Measurements from ENCODE around the gene FAM186B. TPM values are rescaled to one million over a fixed set of nuclear protein-coding genes. Genes with fewer than 3 reads are reported as not detected.

Gene FAM186B
- total and polyA plus RNA-seq, 2 of the 13 experiments (the other 11 are each of a cell fraction or from before 2014, with no cell fraction given) = 0.07 to 0.20 TPM

DNA sequence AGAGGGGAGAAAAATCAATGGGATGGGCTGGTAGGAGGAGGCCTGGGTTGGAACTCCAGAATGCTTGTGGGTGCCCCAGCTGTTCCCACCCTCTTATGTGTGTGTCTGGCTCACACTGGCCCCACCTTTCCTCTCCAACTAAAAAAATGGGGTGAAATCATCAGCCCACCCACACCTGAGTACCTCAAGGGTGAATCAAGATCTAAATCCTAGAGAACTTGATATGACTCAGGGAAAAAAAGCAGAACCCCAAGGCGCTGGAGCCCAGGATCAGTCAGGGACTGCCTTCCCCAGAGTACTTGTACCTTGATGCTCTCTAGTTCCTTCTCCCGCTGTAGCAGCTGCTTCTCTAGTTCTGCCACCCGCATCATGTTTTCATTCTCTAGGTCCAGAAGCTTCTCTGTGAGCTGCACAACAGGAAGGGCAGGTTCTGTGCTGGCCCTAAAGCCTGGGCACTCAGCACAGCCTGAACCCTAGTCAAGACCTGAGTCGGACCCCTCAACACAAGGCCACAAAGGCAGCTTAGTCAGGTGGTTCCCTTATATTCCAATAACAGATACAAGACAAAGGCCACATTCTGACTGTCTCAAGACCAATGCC is 47.6 kb upstream of the FAM186B start:
- intact Hi-C loops (cut with micrococcal nuclease; ENCODE audit: unreplicated experiment) (no loop called here), in situ Hi-C loops (cut with HindIII; ENCODE audit: extremely low pct_ligation_motif_present, low pct_unique_long_range_greater_than_20kb) (no loop called here)
- no peaks in the 10 kb centered on the region for H3K36me3 ChIP-seq (replicated peaks in 1 of 2; ENCODE audit: control insufficient read depth in 1 of 2, insufficient read depth in 2 of 2, low read length in 2 of 2)
- H3K4me3 ChIP-seq (replicated peaks in 1 of 3; ENCODE audit: insufficient read depth in 1 of 3, low read depth in 2 of 3, low read length in 3 of 3) = no peak overlapping the region
- POLR2A ChIA-PET = no interaction called here
- H3K27me3 ChIP-seq (ENCODE audit: control insufficient read depth in 1 of 2, insufficient read depth in 2 of 2, low read length in 2 of 2) = peaks cover 0 to 2% of the 10 kb centered on the region in 2 experiments; a peak in 1 of 5 replicates
- no peaks in the 10 kb centered on the region for H3K79me2 ChIP-seq (ENCODE audit: insufficient read depth, low read length)
- no peak overlapping the region for H3K4me2 ChIP-seq (ENCODE audit: low read depth, low read length)
- H2AFZ ChIP-seq (ENCODE audit: low read length) = no peak overlapping the region
- H3K27ac ChIP-seq (ENCODE audit: extremely low read length, insufficient read depth, low read length) = no peak overlapping the region
- no TSS peak for BruUV-seq (replicated peaks)
- WGBS (ENCODE audit: low lambda C conversion rate) = 72% methylated on average over 4 of the region's 4 CpGs
- no peak for TF ChIP-seq SKI (IDR thresholded peaks at IDR 0.05; ENCODE audit: partially characterized antibody)
- no peak for TF ChIP-seq ZNF607 (CRISPR knock-in tag; IDR thresholded peaks at IDR 0.05; ENCODE audit: borderline replicate concordance)
- no peak for TF ChIP-seq ZNF503 (CRISPR knock-in tag; IDR thresholded peaks at IDR 0.05)
- no peak for TF ChIP-seq FLYWCH1 (CRISPR knock-in tag; IDR thresholded peaks at IDR 0.05)
- no peak for TF ChIP-seq PLSCR1 (CRISPR knock-in tag; IDR thresholded peaks at IDR 0.05; ENCODE audit: borderline replicate concordance)
- TF ChIP-seq ETS1 (CRISPR knock-in tag; IDR thresholded peaks at IDR 0.05) = no peak
- TF ChIP-seq EHMT2 (IDR thresholded peaks at IDR 0.05; ENCODE audit: borderline replicate concordance, low read depth, low read length) = no peak
- TF ChIP-seq ZBTB42 (CRISPR knock-in tag; IDR thresholded peaks at IDR 0.05) = no peak
- CTCF ChIA-PET (ENCODE audit: low intra/inter-chr PET ratio, low total read pairs) = no interaction called here
- DNase-seq (ENCODE audit: low spot score) (no peak), FAIRE-seq (no peak), ATAC-seq (no peak)
- H4K20me1 ChIP-seq (ENCODE audit: insufficient read depth, low read length) = no peaks in the 10 kb centered on the region
- H3K9me3 ChIP-seq (ENCODE audit: low read length) = no peaks in the 10 kb centered on the region
- peaks cover 33% of the 10 kb centered on the region for H3K4me1 ChIP-seq (ENCODE audit: insufficient read depth, low read length)
- H3K9ac ChIP-seq (ENCODE audit: insufficient read depth, low read depth, low read length) = no peak overlapping the region
